GM12878 (cell line): Measurements from ENCODE around the gene ZNF496. TPM values are rescaled to one million over a fixed set of nuclear protein-coding genes. Genes with fewer than 3 reads are reported as not detected.

Experiments
- polyA plus RNA-seq, 11 experiments: library from polyadenylated mRNA; depleted of rRNA in 4 of 11; unstranded in 6 of 11; stranded (reverse) in 5 of 11; fragments of >200 nt; fragmentation: Nextera tagmentation in 4 of 11; fragmentation: Illumina TruSeq in 1 of 11; extraction: Ambion mirVana in 4 of 11; extraction: Trizol in 1 of 11; gene quantifications; 1 replicate in 1 of 11; 2 replicates in 10 of 11; pipeline versions ENCODE4 v1.2.1 to v1.2.3, GENCODE V29; 2011 to 2016; ENCODE audit warnings: inconsistent platforms in 2 of 11, missing spikeins in 2 of 11, low read depth in 1 of 11
- small RNA-seq: library from RNA; depleted of rRNA; stranded (forward); fragments of <200 nt; gene quantifications from one replicate; pipeline ENCODE3, GENCODE V24; 2014
- total RNA-seq, 4 experiments: library from RNA; depleted of rRNA in 3 of 4; stranded (reverse); fragments of >200 nt in 3 of 4; fragmentation: Illumina TruSeq in 1 of 4; extraction: Trizol in 1 of 4; gene quantifications; 2 replicates each; pipeline versions ENCODE4 v1.2.1 to v1.2.3, GENCODE V29; 2013 to 2021

ZNF496 gene
- total and polyA plus RNA-seq, 10 of the 15 experiments (the other 5 are each of a cell fraction or from before 2014, with no cell fraction given): 1.6 to 26.4 (median 12.5) TPM

Small RNAs within 50 kb of the gene (small RNA-seq; reads per million reads assigned to genes)
- gene RF00019: not detected

Other genes with a start within 250 kb of the ZNF496 start
- 9.5 and 10.7 TPM in 2 replicates for gene ZNF669, start 227.5 kb downstream of the ZNF496 start, total RNA-seq (2014; rRNA removed)
- 10.9 and 11.1 TPM in 2 replicates for gene ZNF669, start 227.5 kb downstream of the ZNF496 start, total RNA-seq (2014; rRNA removed; fragmentation: Illumina TruSeq; extraction: Trizol)
- gene ZNF669, start 227.5 kb downstream of the ZNF496 start, total RNA-seq (2021): 5.8 and 5.9 TPM in 2 replicates
- gene ZNF669, start 227.5 kb downstream of the ZNF496 start, polyA plus RNA-seq (2011; rRNA removed): 4.8 and 7.1 TPM in 2 replicates
- gene ZNF669, start 227.5 kb downstream of the ZNF496 start, polyA plus RNA-seq (2014; fragmentation: Illumina TruSeq; extraction: Trizol): 8.0 and 9.3 TPM in 2 replicates
- gene ZNF669, start 227.5 kb downstream of the ZNF496 start, polyA plus RNA-seq (2014; fragmentation: Nextera tagmentation; extraction: Ambion mirVana): 1 to 10 TPM; 5.2 to 5.6 TPM
- 3.5 and 6.5 TPM in 2 replicates for gene ZNF669, start 227.5 kb downstream of the ZNF496 start, polyA plus RNA-seq (2014; rRNA removed)
- gene ZNF669, start 227.5 kb downstream of the ZNF496 start, polyA plus RNA-seq (2016; fragmentation: Nextera tagmentation; extraction: Ambion mirVana): 1 to 10 TPM; 4.9 to 5.1 TPM
- gene ZNF124, start 159.8 kb downstream of the ZNF496 start, total RNA-seq (2014; rRNA removed): 27.5 and 32.9 TPM in 2 replicates
- gene ZNF124, start 159.8 kb downstream of the ZNF496 start, total RNA-seq (2014; rRNA removed; fragmentation: Illumina TruSeq; extraction: Trizol): 37.5 and 38.5 TPM in 2 replicates
- gene ZNF124, start 159.8 kb downstream of the ZNF496 start, total RNA-seq (2021): 24.4 and 25.8 TPM in 2 replicates
- gene ZNF124, start 159.8 kb downstream of the ZNF496 start, polyA plus RNA-seq (2011; rRNA removed): 13.2 and 19.7 TPM in 2 replicates
- 14.1 and 15.1 TPM in 2 replicates for gene ZNF124, start 159.8 kb downstream of the ZNF496 start, polyA plus RNA-seq (2014; fragmentation: Illumina TruSeq; extraction: Trizol)
- gene ZNF124, start 159.8 kb downstream of the ZNF496 start, polyA plus RNA-seq (2014; fragmentation: Nextera tagmentation; extraction: Ambion mirVana): 1 to 10 TPM; 6.8 to 7.3 TPM
- 6.7 and 7.7 TPM in 2 replicates for gene ZNF124, start 159.8 kb downstream of the ZNF496 start, polyA plus RNA-seq (2014; rRNA removed)
- gene ZNF124, start 159.8 kb downstream of the ZNF496 start, polyA plus RNA-seq (2016; fragmentation: Nextera tagmentation; extraction: Ambion mirVana): 10 to 100 TPM; 11.4 to 11.8 TPM
- not detected in 2 replicates for gene VN1R5, start 75.8 kb downstream of the ZNF496 start, total RNA-seq (2014; rRNA removed)
- gene VN1R5, start 75.8 kb downstream of the ZNF496 start, total RNA-seq (2014; rRNA removed; fragmentation: Illumina TruSeq; extraction: Trizol): not detected in 2 replicates
- not detected in 2 replicates for gene VN1R5, start 75.8 kb downstream of the ZNF496 start, total RNA-seq (2021)
- gene VN1R5, start 75.8 kb downstream of the ZNF496 start, polyA plus RNA-seq (2011; rRNA removed): not detected in 2 replicates
- gene VN1R5, start 75.8 kb downstream of the ZNF496 start, polyA plus RNA-seq (2014; fragmentation: Illumina TruSeq; extraction: Trizol): not detected in 2 replicates
- not detected for gene VN1R5, start 75.8 kb downstream of the ZNF496 start, polyA plus RNA-seq (2014; fragmentation: Nextera tagmentation; extraction: Ambion mirVana)
- not detected in 2 replicates for gene VN1R5, start 75.8 kb downstream of the ZNF496 start, polyA plus RNA-seq (2014; rRNA removed)
- not detected for gene VN1R5, start 75.8 kb downstream of the ZNF496 start, polyA plus RNA-seq (2016; fragmentation: Nextera tagmentation; extraction: Ambion mirVana)
- 10.4 and 11.6 TPM in 2 replicates for gene NLRP3, start 84.3 kb upstream of the ZNF496 start, total RNA-seq (2014; rRNA removed)
- gene NLRP3, start 84.3 kb upstream of the ZNF496 start, total RNA-seq (2014; rRNA removed; fragmentation: Illumina TruSeq; extraction: Trizol): 9.7 and 9.8 TPM in 2 replicates
- gene NLRP3, start 84.3 kb upstream of the ZNF496 start, total RNA-seq (2021): 8.4 and 9.5 TPM in 2 replicates
- gene NLRP3, start 84.3 kb upstream of the ZNF496 start, polyA plus RNA-seq (2011; rRNA removed): 1.8 and 2.4 TPM in 2 replicates
- gene NLRP3, start 84.3 kb upstream of the ZNF496 start, polyA plus RNA-seq (2014; fragmentation: Illumina TruSeq; extraction: Trizol): 6.5 and 7.8 TPM in 2 replicates
- 1 to 10 TPM; 2.5 to 3.4 TPM for gene NLRP3, start 84.3 kb upstream of the ZNF496 start, polyA plus RNA-seq (2014; fragmentation: Nextera tagmentation; extraction: Ambion mirVana)
- 6.6 and 7.2 TPM in 2 replicates for gene NLRP3, start 84.3 kb upstream of the ZNF496 start, polyA plus RNA-seq (2014; rRNA removed)
- gene NLRP3, start 84.3 kb upstream of the ZNF496 start, polyA plus RNA-seq (2016; fragmentation: Nextera tagmentation; extraction: Ambion mirVana): 1 to 10 TPM; 2.4 to 3.4 TPM
- not detected in 2 replicates for gene OR2B11, start 126.2 kb upstream of the ZNF496 start, total RNA-seq (2014; rRNA removed)
- gene OR2B11, start 126.2 kb upstream of the ZNF496 start, total RNA-seq (2014; rRNA removed; fragmentation: Illumina TruSeq; extraction: Trizol): not detected in 2 replicates
- not detected in 2 replicates for gene OR2B11, start 126.2 kb upstream of the ZNF496 start, total RNA-seq (2021)
- not detected in 2 replicates for gene OR2B11, start 126.2 kb upstream of the ZNF496 start, polyA plus RNA-seq (2011; rRNA removed)
- not detected in 2 replicates for gene OR2B11, start 126.2 kb upstream of the ZNF496 start, polyA plus RNA-seq (2014; fragmentation: Illumina TruSeq; extraction: Trizol)
- under 1 TPM; 0.02 to 0.08 TPM for gene OR2B11, start 126.2 kb upstream of the ZNF496 start, polyA plus RNA-seq (2014; fragmentation: Nextera tagmentation; extraction: Ambion mirVana)
- 0.01 TPM in 1 of 2 replicates, not detected in the other for gene OR2B11, start 126.2 kb upstream of the ZNF496 start, polyA plus RNA-seq (2014; rRNA removed)
- gene OR2B11, start 126.2 kb upstream of the ZNF496 start, polyA plus RNA-seq (2016; fragmentation: Nextera tagmentation; extraction: Ambion mirVana): not detected
- not detected in 2 replicates for gene OR2C3, start 204.6 kb upstream of the ZNF496 start, total RNA-seq (2014; rRNA removed)
- not detected in 2 replicates for gene OR2C3, start 204.6 kb upstream of the ZNF496 start, total RNA-seq (2014; rRNA removed; fragmentation: Illumina TruSeq; extraction: Trizol)
- gene OR2C3, start 204.6 kb upstream of the ZNF496 start, total RNA-seq (2021): not detected in 2 replicates
- gene OR2C3, start 204.6 kb upstream of the ZNF496 start, polyA plus RNA-seq (2011; rRNA removed): not detected in 2 replicates
- not detected in 2 replicates for gene OR2C3, start 204.6 kb upstream of the ZNF496 start, polyA plus RNA-seq (2014; fragmentation: Illumina TruSeq; extraction: Trizol)
- not detected for gene OR2C3, start 204.6 kb upstream of the ZNF496 start, polyA plus RNA-seq (2014; fragmentation: Nextera tagmentation; extraction: Ambion mirVana)
- not detected in 2 replicates for gene OR2C3, start 204.6 kb upstream of the ZNF496 start, polyA plus RNA-seq (2014; rRNA removed)
- gene OR2C3, start 204.6 kb upstream of the ZNF496 start, polyA plus RNA-seq (2016; fragmentation: Nextera tagmentation; extraction: Ambion mirVana): not detected
- not detected in 2 replicates for gene GCSAML, start 217.3 kb upstream of the ZNF496 start, total RNA-seq (2014; rRNA removed)
- not detected in 2 replicates for gene GCSAML, start 217.3 kb upstream of the ZNF496 start, total RNA-seq (2014; rRNA removed; fragmentation: Illumina TruSeq; extraction: Trizol)
- not detected in 2 replicates for gene GCSAML, start 217.3 kb upstream of the ZNF496 start, total RNA-seq (2021)
- 0.03 and 0.10 TPM in 2 replicates for gene GCSAML, start 217.3 kb upstream of the ZNF496 start, polyA plus RNA-seq (2011; rRNA removed)
- gene GCSAML, start 217.3 kb upstream of the ZNF496 start, polyA plus RNA-seq (2014; fragmentation: Illumina TruSeq; extraction: Trizol): not detected in 2 replicates
- gene GCSAML, start 217.3 kb upstream of the ZNF496 start, polyA plus RNA-seq (2014; fragmentation: Nextera tagmentation; extraction: Ambion mirVana): not detected
- gene GCSAML, start 217.3 kb upstream of the ZNF496 start, polyA plus RNA-seq (2014; rRNA removed): not detected in 2 replicates
- gene GCSAML, start 217.3 kb upstream of the ZNF496 start, polyA plus RNA-seq (2016; fragmentation: Nextera tagmentation; extraction: Ambion mirVana): not detected